ENCODE measurements around the gene OSGIN1. TPM values are rescaled to one million over a fixed set of nuclear protein-coding genes. Genes with fewer than 3 reads are reported as not detected.
A peak's percentile ranks its signal among the peaks of the same experiment; 100 is the strongest.

OSGIN1 gene
- total RNA-seq, 1 experiment from 2014 or later: 26.1 TPM

- DNase-seq (ENCODE audit: low spot score): no peak
Observed at GRCh38 chr16:84001726-84002125, 48.7 kb downstream of the OSGIN1 start.

- no peak for DNase-seq (ENCODE audit: low spot score)
Observed at GRCh38 chr16:84003038-84003437, 50.0 kb downstream of the OSGIN1 start.

DNA sequence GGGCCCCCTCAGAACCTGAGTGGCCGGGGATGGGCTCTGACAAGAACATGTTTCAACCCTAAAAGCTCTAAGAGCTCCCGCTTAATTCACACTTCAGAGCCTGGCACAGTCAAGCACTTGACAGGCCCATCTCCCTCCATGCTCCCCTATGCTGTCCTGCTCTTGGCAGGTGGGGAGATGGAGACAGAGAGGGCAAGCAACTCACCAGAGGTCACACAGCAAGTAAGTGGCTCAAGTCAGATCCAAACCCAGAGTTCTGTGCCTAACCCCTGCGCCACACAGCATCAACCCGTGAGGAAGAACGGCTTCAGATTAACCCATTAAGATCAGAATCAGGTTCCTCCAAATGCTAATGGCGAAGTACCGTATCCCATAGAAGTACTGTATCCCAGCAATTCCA lies 51.4 kb downstream of the OSGIN1 start:
- DNase-seq (ENCODE audit: low spot score): no peak

DNA sequence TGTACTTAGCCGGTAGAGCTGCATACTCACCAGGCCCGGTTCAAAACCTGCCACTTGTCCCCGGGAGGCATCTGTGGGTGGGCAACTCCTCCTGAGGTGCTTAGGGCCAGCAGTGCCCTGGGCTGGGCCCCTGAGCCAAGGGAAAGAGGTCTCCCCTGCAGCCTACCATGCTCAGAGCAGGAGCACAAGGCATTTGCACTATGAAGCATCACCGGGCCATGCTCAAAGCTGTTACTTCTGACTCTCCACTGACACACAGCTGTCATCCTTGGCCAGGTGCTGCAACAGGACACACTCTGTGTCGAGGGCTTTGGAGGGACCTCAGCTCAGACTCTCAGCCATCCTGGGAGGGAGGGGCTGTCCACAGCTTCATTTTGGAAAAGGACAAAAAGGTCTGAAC lies 52.4 kb downstream of the OSGIN1 start:
- DNase-seq (ENCODE audit: low spot score): no peak

DNA sequence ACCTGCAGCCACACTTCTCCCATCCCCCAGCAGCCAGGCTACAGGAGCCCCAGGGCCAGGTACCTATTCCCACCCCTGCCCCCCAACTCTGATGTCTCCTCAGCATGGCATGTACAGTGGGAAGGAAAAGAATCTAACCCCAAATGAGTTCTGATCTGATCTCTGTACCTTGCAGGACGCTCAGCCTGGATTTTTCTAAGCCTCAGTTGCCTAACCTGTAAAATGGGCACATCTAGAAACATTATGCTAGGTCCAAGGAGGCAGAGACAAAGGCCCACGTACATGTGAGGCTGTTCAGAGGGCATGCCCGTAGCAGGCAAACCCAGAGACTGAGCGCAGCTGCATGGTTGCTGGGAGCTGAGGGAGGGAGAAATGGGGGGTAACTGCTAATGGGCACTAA lies 54.5 kb downstream of the OSGIN1 start:
- DNase-seq (ENCODE audit: low spot score): no peak

DNA sequence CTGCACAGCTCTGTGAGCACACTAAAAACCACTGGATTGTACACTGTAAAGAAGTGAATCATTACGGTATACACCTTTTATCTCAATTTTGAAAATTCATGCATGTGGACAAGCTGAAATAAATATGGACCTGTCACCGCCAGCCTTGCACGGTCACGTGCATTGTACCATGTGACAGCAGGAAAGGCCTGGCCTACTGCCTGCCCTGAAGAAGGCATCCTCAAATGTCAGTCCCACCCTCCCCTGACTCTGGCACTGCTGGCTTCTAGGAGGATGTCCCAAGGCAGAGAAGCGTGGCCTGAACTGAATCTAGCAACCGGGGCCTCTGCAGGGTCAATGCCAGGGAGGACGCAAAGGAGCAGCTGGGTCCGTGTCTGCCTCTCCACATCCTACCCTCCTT lies 54.9 kb downstream of the OSGIN1 start:
- DNase-seq (ENCODE audit: low spot score): no peak

DNA sequence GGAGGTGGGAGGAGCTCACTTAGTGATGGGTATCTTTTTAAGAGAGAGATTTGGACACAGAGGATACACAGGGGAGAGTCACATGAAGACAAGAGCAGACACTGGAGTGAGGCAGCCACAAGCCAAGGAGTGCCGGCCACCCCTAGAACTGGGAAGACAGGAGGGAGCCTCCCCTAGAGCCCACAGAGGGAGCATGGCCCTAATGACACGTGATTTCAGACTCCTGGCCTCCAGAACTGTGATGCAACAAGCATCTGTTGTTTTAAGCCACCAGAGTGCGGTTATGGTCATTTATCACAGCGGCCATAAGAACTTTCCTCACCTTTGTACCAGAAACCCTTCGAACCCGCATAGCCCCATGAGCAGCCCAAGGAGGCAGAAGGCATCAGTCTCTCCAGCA lies 56.2 kb downstream of the OSGIN1 start:
- DNase-seq (ENCODE audit: low spot score): no peak

GRCh38 chr16:84013787-84014569 lies 60.9 kb downstream of the OSGIN1 start:
- peak; percentile 63 for DNase-seq (ENCODE audit: low spot score)

DNA sequence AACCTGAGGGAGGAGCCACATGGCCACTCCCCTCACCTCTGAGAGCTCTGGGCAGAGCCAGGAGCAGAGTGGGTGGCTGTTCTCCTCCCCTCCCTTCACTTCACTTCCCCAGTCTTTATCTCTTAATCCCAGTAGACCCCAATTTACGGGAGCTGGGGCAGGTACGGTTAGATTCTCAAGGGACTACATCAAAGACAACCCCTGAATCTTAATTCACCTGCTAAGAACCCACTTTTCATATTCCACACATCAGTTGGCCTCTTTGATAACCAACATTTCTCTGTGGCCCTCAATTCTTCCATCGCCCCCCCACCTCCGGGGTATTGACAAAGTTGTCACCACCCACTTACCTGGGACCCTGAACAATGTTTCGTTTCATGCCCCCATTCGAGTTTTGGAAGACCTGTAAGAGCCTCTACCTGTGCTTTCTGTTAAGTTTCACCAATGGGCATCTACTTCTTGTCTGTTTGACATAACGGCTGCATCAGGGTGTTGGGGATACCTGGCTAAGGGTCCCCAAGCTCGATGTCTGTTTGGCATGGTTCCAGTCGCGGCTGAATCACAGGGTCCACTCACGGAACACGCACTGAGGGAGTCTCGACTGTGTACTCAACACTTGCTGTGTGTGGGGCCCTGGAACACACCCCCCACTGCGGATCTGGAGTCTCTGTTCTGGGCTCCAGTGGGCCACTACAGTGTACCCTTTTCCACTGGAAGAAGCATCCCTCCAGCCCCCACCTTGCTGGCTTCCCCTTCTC lies 61.7 kb downstream of the OSGIN1 start:
- DNase-seq (ENCODE audit: low spot score): no peak

DNA sequence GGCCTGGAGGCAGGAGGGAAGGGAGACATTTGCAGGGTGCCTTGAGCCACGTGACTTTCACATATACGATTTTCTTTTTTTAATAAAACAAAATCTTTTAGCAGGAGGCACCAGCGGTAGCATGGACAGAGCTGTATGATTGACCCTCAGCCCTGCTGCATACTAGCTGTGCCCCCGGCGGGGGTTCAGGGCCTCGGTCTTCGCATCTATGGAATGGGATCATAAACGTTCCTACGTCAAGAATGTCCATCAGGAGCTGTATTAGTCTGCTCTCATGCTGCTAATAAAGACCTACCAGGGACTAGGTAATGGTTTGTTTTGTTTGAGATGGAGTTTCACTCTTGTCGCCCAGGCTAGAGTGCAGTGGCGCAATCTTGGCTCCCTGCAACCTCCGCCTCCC lies 62.4 kb downstream of the OSGIN1 start:
- DNase-seq (ENCODE audit: low spot score): no peak

Other genes with a start within 250 kb of the OSGIN1 start
- 25.5 and 30.7 TPM in 2 replicates for gene HSBP1, start 145.3 kb upstream of the OSGIN1 start, total RNA-seq (2014; rRNA removed; shearing (Covaris generic))
- 1.4 and 1.7 TPM in 2 replicates for gene MLYCD, start 54.1 kb upstream of the OSGIN1 start, total RNA-seq (2014; rRNA removed; shearing (Covaris generic))
- 0.37 and 0.52 TPM in 2 replicates for gene NECAB2, start 15.0 kb downstream of the OSGIN1 start, total RNA-seq (2014; rRNA removed; shearing (Covaris generic))
- gene SLC38A8, start 89.6 kb downstream of the OSGIN1 start, total RNA-seq (2014; rRNA removed; shearing (Covaris generic)): not detected in 2 replicates
- 56.3 and 77.9 TPM in 2 replicates for gene MBTPS1, start 163.7 kb downstream of the OSGIN1 start, total RNA-seq (2014; rRNA removed; shearing (Covaris generic))
- gene HSDL1, start 191.9 kb downstream of the OSGIN1 start, total RNA-seq (2014; rRNA removed; shearing (Covaris generic)): 39.7 and 44.7 TPM in 2 replicates
- gene DNAAF1, start 192.1 kb downstream of the OSGIN1 start, total RNA-seq (2014; rRNA removed; shearing (Covaris generic)): 0.29 TPM in 1 of 2 replicates, not detected in the other
- 8.1 and 18.4 TPM in 2 replicates for gene TAF1C, start 233.8 kb downstream of the OSGIN1 start, total RNA-seq (2014; rRNA removed; shearing (Covaris generic))
- gene ADAD2, start 237.9 kb downstream of the OSGIN1 start, total RNA-seq (2014; rRNA removed; shearing (Covaris generic)): not detected in 2 replicates